Neural cell (in vitro differentiated cells): ENCODE results near the gene UVRAG. TPM values are rescaled to one million over a fixed set of nuclear protein-coding genes. Genes with fewer than 3 reads are reported as not detected.

ENCODE experiments used
- H2AFZ ChIP-seq: fragments of 200-600, 300-800 bp; sonication (generic), shearing (Covaris generic); 2 replicates; pipeline ENCODE4 v1.6.0; 2014; ENCODE audit warnings: low read depth, mild to moderate bottlenecking, antibody characterized with exemption, low read length, moderate library complexity
- H3F3A ChIP-seq: fragments of 200-600 bp; shearing (Covaris generic); 2 replicates; pipeline ENCODE4 v1.6.1; 2016; ENCODE audit warnings: mild to moderate bottlenecking, moderate library complexity, mixed read lengths, antibody characterized with exemption, low read length; ENCODE audit not compliant: insufficient read depth, poor library complexity, severe bottlenecking
- H3K27ac ChIP-seq: fragments of 200-600, 300-800 bp; sonication (generic), shearing (Covaris generic); 2 replicates; pipeline ENCODE4 v1.5.1; 2014; ENCODE audit warnings: mild to moderate bottlenecking, low read length, moderate library complexity
- H3K27me3 ChIP-seq: fragments of 300-800, 200-600 bp; sonication (generic), shearing (Covaris generic); 2 replicates; pipeline ENCODE4 v1.6.0; 2014; ENCODE audit warnings: mild to moderate bottlenecking, low read depth, low read length, moderate library complexity; ENCODE audit not compliant: insufficient read depth
- H3K36me3 ChIP-seq: fragments of 300-800, 200-600 bp; sonication (generic), shearing (Covaris generic); 2 replicates; pipeline ENCODE4 v1.5.1; 2014; ENCODE audit warnings: mild to moderate bottlenecking, antibody characterized with exemption, low read length, moderate library complexity; ENCODE audit not compliant: insufficient read depth
- H3K4me2 ChIP-seq: fragments of 300-800, 200-600 bp; sonication (generic), shearing (Covaris generic); 2 replicates; pipeline ENCODE4 v1.6.0; 2014; ENCODE audit warnings: mild to moderate bottlenecking, low read length
- H3K4me3 ChIP-seq: fragments of 300-800, 200-600 bp; sonication (generic), shearing (Covaris generic); 2 replicates; pipeline ENCODE4 v1.5.1; 2014; ENCODE audit warnings: mild to moderate bottlenecking, low read length, moderate library complexity
- H3K79me2 ChIP-seq: fragments of 200-600 bp; shearing (Covaris generic); replicated peaks from 2 replicates; pipeline ENCODE4 v1.6.0; 2014; ENCODE audit warnings: mild to moderate bottlenecking, low read length, moderate library complexity; ENCODE audit not compliant: insufficient read depth
- H3K9ac ChIP-seq: fragments of 300-800, 200-600 bp; sonication (generic), shearing (Covaris generic); 2 replicates; pipeline ENCODE4 v1.6.1; 2016; ENCODE audit warnings: mild to moderate bottlenecking, low read length, mixed read lengths
- H3K9me2 ChIP-seq: fragments of 200-600 bp; shearing (Covaris generic); 2 replicates; pipeline ENCODE4 v1.6.1; 2016; ENCODE audit warnings: mild to moderate bottlenecking, low read length, mixed read lengths; ENCODE audit not compliant: insufficient read depth
- H3K9me3 ChIP-seq: fragments of 200-600, 300-800 bp; sonication (generic), shearing (Covaris generic); 2 replicates; pipeline ENCODE4 v1.6.1; 2016; ENCODE audit warnings: mild to moderate bottlenecking, mixed run types, low read length, moderate library complexity, mixed read lengths
- H4K20me1 ChIP-seq: fragments of 200-600 bp; shearing (Covaris generic); 2 replicates; pipeline ENCODE4 v1.6.1; 2016; ENCODE audit warnings: mild to moderate bottlenecking, mixed run types; ENCODE audit not compliant: insufficient read depth
- CTCF ChIP-seq: fragments of 450-650 bp; IDR thresholded peaks from 2 replicates; pipeline ENCODE4 v1.5.1; 2014; ENCODE audit warnings: antibody characterized with exemption, mild to moderate bottlenecking, moderate library complexity; ENCODE audit not compliant: poor library complexity, severe bottlenecking
- EP300 ChIP-seq: fragments of 450-650 bp; conservative IDR thresholded peaks from 2 replicates; pipeline ENCODE4 v1.6.1; 2014; ENCODE audit warnings: antibody characterized with exemption, mild to moderate bottlenecking, moderate library complexity; ENCODE audit not compliant: poor library complexity, severe bottlenecking
- EZH2 ChIP-seq: fragments of 200-600, 300-800 bp; shearing (Covaris generic), sonication (generic); IDR thresholded peaks from 2 replicates; pipeline ENCODE4 v1.6.1; 2014; ENCODE audit warnings: antibody characterized with exemption, low read length, borderline replicate concordance, mild to moderate bottlenecking; ENCODE audit not compliant: insufficient read depth, poor library complexity, severe bottlenecking
- MXI1 ChIP-seq: fragments of 450-650 bp; conservative IDR thresholded peaks from 2 replicates; pipeline ENCODE4 v1.6.1; 2014; ENCODE audit warnings: antibody characterized with exemption, mild to moderate bottlenecking; ENCODE audit not compliant: poor library complexity, severe bottlenecking
- POLR2AphosphoS5 ChIP-seq: IDR thresholded peaks from 2 replicates; pipeline ENCODE4 v1.6.1; 2012
- RAD21 ChIP-seq: fragments of 450-650 bp; conservative IDR thresholded peaks from 2 replicates; pipeline ENCODE4 v1.6.1; 2014; ENCODE audit warnings: antibody characterized with exemption, mild to moderate bottlenecking, moderate library complexity
- SMC3 ChIP-seq: fragments of 450-650 bp; conservative IDR thresholded peaks from 2 replicates; pipeline ENCODE4 v1.6.1; 2014; ENCODE audit warnings: antibody characterized with exemption, mild to moderate bottlenecking, moderate library complexity; ENCODE audit not compliant: poor library complexity
- TAF1 ChIP-seq: IDR thresholded peaks from 2 replicates; pipeline ENCODE4 v1.6.1; 2012; ENCODE audit warnings: low read depth
- polyA plus RNA-seq: library from polyadenylated mRNA; depleted of rRNA; stranded (reverse); fragments of >200 nt; gene quantifications from 2 replicates; pipeline ENCODE4 v1.2.3, GENCODE V29; 2014
- TF ChIP-seq, protein P1 (sequence below): IDR thresholded peaks from 2 replicates; pipeline ENCODE4 v1.6.1; 2012; ENCODE audit warnings: borderline replicate concordance

The UVRAG gene
- polyA plus RNA-seq, 1 donor from 2014 or later: 31.6 TPM

GRCh38 chr11:76069001-76069400 lies 254.0 kb downstream of the UVRAG start:
- no peaks in the 10 kb centered on the region for H3F3A ChIP-seq
- no peak overlapping the region for H3K27ac ChIP-seq
- H3K4me3 ChIP-seq: no peak overlapping the region
- no peak for TF ChIP-seq RAD21
- H4K20me1 ChIP-seq: no peaks in the 10 kb centered on the region
- no peaks in the 10 kb centered on the region for H3K9me2 ChIP-seq
- no peak overlapping the region for H3K9ac ChIP-seq
- H3K4me2 ChIP-seq: no peak overlapping the region
- no peaks in the 10 kb centered on the region for H3K27me3 ChIP-seq
- no peaks in the 10 kb centered on the region for H3K79me2 ChIP-seq
- H2AFZ ChIP-seq: no peak overlapping the region
- H3K36me3 ChIP-seq: no peaks in the 10 kb centered on the region
- no peaks in the 10 kb centered on the region for H3K9me3 ChIP-seq

- Histone ChIP-seq H3K27ac (no peak overlapping the region), H4K20me1 (no peaks in the 10 kb centered on the region), H3K9me2 (no peaks in the 10 kb centered on the region), H3K9me3 (no peaks in the 10 kb centered on the region), H3K4me3 (no peak overlapping the region), H3K9ac (no peak overlapping the region), H3K27me3 (no peaks in the 10 kb centered on the region), H3K4me2 (no peak overlapping the region), H2AFZ (no peak overlapping the region), H3K36me3 (no peaks in the 10 kb centered on the region), H3K79me2 (no peaks in the 10 kb centered on the region), H3F3A (no peaks in the 10 kb centered on the region)
- TF ChIP-seq POLR2AphosphoS5 (no peak), SMC3 (no peak), TAF1 (no peak), EP300 (no peak), MXI1 (no peak), RAD21 (no peak), CTCF (no peak), EZH2 (no peak)
- TF ChIP-seq, protein P1, sequence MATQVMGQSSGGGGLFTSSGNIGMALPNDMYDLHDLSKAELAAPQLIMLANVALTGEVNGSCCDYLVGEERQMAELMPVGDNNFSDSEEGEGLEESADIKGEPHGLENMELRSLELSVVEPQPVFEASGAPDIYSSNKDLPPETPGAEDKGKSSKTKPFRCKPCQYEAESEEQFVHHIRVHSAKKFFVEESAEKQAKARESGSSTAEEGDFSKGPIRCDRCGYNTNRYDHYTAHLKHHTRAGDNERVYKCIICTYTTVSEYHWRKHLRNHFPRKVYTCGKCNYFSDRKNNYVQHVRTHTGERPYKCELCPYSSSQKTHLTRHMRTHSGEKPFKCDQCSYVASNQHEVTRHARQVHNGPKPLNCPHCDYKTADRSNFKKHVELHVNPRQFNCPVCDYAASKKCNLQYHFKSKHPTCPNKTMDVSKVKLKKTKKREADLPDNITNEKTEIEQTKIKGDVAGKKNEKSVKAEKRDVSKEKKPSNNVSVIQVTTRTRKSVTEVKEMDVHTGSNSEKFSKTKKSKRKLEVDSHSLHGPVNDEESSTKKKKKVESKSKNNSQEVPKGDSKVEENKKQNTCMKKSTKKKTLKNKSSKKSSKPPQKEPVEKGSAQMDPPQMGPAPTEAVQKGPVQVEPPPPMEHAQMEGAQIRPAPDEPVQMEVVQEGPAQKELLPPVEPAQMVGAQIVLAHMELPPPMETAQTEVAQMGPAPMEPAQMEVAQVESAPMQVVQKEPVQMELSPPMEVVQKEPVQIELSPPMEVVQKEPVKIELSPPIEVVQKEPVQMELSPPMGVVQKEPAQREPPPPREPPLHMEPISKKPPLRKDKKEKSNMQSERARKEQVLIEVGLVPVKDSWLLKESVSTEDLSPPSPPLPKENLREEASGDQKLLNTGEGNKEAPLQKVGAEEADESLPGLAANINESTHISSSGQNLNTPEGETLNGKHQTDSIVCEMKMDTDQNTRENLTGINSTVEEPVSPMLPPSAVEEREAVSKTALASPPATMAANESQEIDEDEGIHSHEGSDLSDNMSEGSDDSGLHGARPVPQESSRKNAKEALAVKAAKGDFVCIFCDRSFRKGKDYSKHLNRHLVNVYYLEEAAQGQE: no peak
Observed at GRCh38 chr11:76071090-76071489, 256.1 kb downstream of the UVRAG start.

- Histone ChIP-seq H3F3A (no peaks in the 10 kb centered on the region), H3K27ac (no peak overlapping the region), H2AFZ (no peak overlapping the region), H3K79me2 (no peaks in the 10 kb centered on the region), H3K4me2 (no peak overlapping the region), H3K9ac (no peak overlapping the region), H3K27me3 (no peaks in the 10 kb centered on the region), H3K9me2 (no peaks in the 10 kb centered on the region), H4K20me1 (no peaks in the 10 kb centered on the region), H3K9me3 (no peaks in the 10 kb centered on the region), H3K36me3 (no peaks in the 10 kb centered on the region), H3K4me3 (no peak overlapping the region)
- TF ChIP-seq TAF1 (no peak), EP300 (no peak), SMC3 (no peak), CTCF (no peak), POLR2AphosphoS5 (no peak), EZH2 (no peak), MXI1 (no peak), RAD21 (no peak)
- TF ChIP-seq, protein P1: no peak
Observed at GRCh38 chr11:76073724-76074123, 258.7 kb downstream of the UVRAG start.
